ENCODE measurements around the gene STAT4.

GRCh38 chr2:191177751-191178736 lies 27.2 kb upstream of the STAT4 start:
- TF ChIP-seq CTCF (IDR thresholded peaks at IDR 0.05) = no peak
- no peak for TF ChIP-seq FOXM1 (IDR thresholded peaks at IDR 0.05; ENCODE audit: low read depth)
- no peak for TF ChIP-seq EP300 (IDR thresholded peaks at IDR 0.05; ENCODE audit: borderline replicate concordance in 1 of 2, low read depth in 1 of 2, low read length in 1 of 2)
- no peak for TF ChIP-seq MAX (IDR thresholded peaks at IDR 0.05; ENCODE audit: low read depth)
- no peak for TF ChIP-seq GABPA (IDR thresholded peaks at IDR 0.05; ENCODE audit: low read depth)
- TF ChIP-seq SIN3A (IDR thresholded peaks at IDR 0.05; ENCODE audit: borderline replicate concordance, low read depth, low read length) = no peak
- TF ChIP-seq JUND (IDR thresholded peaks at IDR 0.05) = no peak
- no peak for TF ChIP-seq TAF1 (IDR thresholded peaks at IDR 0.05; ENCODE audit: borderline replicate concordance, low read depth, low read length)
- TF ChIP-seq RAD21 (IDR thresholded peaks at IDR 0.05; ENCODE audit: low read length) = no peak
- no peak for TF ChIP-seq POLR2AphosphoS5 (IDR thresholded peaks at IDR 0.05; ENCODE audit: low read depth, low read length)
- TF ChIP-seq ZBTB33 (IDR thresholded peaks at IDR 0.05; ENCODE audit: borderline replicate concordance, low read depth) = no peak
- TF ChIP-seq RFX5 (IDR thresholded peaks at IDR 0.05; ENCODE audit: low read length) = no peak
- TF ChIP-seq YY1 (IDR thresholded peaks at IDR 0.05; ENCODE audit: low read depth) = no peak
